Measurements from ENCODE around the gene TRIP10. TPM values are rescaled to one million over a fixed set of nuclear protein-coding genes. Genes with fewer than 3 reads are reported as not detected.
"Not testable (repeated sequence)": the region's sequence is repeated elsewhere in the genome, so short reads cannot be mapped to it uniquely, and the experiment has no call there.

The TRIP10 gene
- total RNA-seq, 1 donor from 2014 or later, result 48.2 TPM

DNA sequence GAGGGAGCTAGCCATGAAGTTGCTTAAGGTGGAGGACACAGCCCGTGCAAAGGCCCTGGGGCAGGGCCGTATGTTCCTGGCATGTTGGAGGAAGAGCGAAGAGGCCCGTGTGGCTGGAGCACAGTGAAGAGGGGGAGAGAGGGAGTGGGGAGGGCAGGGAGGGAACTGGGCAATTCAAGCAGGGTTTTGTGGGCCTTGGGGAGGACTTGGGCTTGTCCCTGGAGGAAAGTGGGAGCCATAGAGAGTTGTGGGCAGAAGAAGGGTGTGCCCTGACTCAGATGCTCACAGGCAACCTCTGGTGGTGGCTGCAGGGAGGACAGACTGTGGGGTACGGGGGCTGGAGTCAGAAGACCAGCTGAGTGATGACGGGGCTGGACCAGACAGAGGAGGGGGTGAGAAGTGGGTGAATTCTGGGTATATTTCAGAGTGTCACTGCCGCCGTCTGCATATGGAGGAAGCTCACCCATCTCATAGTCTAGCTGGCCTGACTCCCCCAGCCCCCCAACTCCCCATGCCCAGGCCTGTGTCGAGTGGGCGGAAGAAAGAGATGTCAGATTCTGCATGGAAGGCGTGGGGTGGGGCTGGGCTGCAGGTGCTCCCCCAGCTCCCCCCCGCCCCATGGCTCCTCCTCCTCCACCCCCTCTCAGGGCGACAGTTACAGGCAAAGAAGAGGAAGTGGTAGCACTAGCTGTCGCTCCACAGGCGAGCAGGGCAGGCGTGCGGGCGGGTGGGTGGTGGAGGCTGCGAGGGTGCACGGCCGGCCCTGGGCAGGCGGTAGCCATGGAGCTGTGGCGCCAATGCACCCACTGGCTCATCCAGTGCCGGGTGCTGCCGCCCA is 32.8 kb downstream of the TRIP10 start, which contains the start of gene VAV1:
Gene VAV1, plus strand, starts transcription at position 681 of the 838 bp plus-strand sequence. Its CDS starts 100 bp downstream, at position 781.
- Mint-ChIP-seq H3K9me3 (ENCODE audit: low read depth) (peaks cover 4% of the 10 kb centered on the region), H3K36me3 (ENCODE audit: insufficient read depth) (no peaks in the 10 kb centered on the region), H3K27ac (no peak within 1 kb of the TSS), H3K4me1 (ENCODE audit: low read depth) (peaks cover 2% of the 10 kb centered on the region), H3K27me3 (peaks cover 13% of the 10 kb centered on the region), H3K4me3 (ENCODE audit: low read depth) (no peak within 1 kb of the TSS)
- no peak for DNase-seq (ENCODE audit: low spot score, unreplicated experiment)
- TF ChIP-seq, protein P1, sequence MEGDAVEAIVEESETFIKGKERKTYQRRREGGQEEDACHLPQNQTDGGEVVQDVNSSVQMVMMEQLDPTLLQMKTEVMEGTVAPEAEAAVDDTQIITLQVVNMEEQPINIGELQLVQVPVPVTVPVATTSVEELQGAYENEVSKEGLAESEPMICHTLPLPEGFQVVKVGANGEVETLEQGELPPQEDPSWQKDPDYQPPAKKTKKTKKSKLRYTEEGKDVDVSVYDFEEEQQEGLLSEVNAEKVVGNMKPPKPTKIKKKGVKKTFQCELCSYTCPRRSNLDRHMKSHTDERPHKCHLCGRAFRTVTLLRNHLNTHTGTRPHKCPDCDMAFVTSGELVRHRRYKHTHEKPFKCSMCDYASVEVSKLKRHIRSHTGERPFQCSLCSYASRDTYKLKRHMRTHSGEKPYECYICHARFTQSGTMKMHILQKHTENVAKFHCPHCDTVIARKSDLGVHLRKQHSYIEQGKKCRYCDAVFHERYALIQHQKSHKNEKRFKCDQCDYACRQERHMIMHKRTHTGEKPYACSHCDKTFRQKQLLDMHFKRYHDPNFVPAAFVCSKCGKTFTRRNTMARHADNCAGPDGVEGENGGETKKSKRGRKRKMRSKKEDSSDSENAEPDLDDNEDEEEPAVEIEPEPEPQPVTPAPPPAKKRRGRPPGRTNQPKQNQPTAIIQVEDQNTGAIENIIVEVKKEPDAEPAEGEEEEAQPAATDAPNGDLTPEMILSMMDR (IDR thresholded peaks at IDR 0.05; ENCODE audit: unreplicated experiment), result peak; percentile 18

DNA sequence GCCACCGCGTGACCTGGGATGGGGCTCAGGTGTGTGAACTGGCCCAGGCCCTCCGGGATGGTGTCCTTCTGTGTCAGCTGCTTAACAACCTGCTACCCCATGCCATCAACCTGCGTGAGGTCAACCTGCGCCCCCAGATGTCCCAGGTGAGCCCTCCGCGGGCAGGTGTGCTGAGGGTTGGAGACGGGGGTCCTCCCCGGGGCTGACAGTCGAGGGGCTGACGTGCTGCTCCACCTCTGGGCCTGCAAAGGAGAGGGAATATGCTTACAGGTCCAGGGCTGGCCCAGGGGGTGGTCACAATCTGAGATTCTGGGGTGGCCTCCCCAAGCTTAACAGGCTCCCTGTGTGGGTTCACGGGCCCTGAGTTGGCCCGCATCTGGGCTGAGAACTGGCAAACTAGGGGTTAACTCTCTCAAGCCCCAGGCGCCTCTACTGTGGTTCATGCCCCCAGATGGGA is 33.4 kb downstream of the TRIP10 start:
- Mint-ChIP-seq H3K27me3 (peaks cover 15% of the 10 kb centered on the region), H3K4me1 (ENCODE audit: low read depth) (no peaks in the 10 kb centered on the region), H3K36me3 (ENCODE audit: insufficient read depth) (no peaks in the 10 kb centered on the region), H3K27ac (no peak overlapping the region), H3K4me3 (ENCODE audit: low read depth) (no peak overlapping the region), H3K9me3 (ENCODE audit: low read depth) (peaks cover 4% of the 10 kb centered on the region)
- no peak for DNase-seq (ENCODE audit: low spot score, unreplicated experiment)
- TF ChIP-seq, protein P1 (IDR thresholded peaks at IDR 0.05; ENCODE audit: unreplicated experiment), result no peak

DNA sequence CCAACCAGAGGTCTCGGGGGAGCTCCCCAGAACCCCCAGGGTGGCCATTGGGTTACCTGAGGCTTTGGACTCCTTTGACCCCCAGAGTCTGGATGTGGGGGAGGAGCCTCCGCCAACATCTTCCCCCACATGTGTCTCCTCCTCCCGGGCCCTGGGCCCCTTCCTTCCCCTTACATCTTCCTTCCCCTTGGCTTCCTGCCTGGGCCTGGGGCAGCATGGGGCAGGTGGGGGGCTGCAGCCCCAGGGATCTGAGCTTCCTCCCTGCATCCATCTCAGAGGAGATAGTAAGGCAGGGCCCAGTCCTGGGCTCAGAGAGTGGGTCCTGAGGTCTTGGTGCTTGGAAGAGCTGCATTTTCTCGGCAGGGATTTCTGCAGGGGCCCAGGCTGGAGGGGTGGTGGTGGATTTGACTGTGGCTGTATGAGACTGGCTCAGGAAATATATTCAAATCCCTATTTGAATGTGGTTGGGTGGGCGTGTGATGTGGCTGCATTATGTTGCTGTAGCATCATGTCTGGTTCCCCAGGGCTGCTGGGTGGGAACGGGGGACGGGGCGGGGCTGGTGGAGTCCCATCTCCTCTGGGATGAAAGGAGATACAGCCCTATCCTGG is 33.9 kb downstream of the TRIP10 start:
- DNase-seq (ENCODE audit: low spot score, unreplicated experiment), result no peak
- H3K27me3 Mint-ChIP-seq, result peaks cover 15% of the 10 kb centered on the region
- TF ChIP-seq, protein P1 (IDR thresholded peaks at IDR 0.05; ENCODE audit: unreplicated experiment), result no peak
- H3K27ac Mint-ChIP-seq, result no peak overlapping the region
- H3K36me3 Mint-ChIP-seq (ENCODE audit: insufficient read depth), result no peaks in the 10 kb centered on the region
- no peaks in the 10 kb centered on the region for H3K4me1 Mint-ChIP-seq (ENCODE audit: low read depth)
- no peak overlapping the region for H3K4me3 Mint-ChIP-seq (ENCODE audit: low read depth)
- H3K9me3 Mint-ChIP-seq (ENCODE audit: low read depth), result peaks cover 4% of the 10 kb centered on the region

DNA sequence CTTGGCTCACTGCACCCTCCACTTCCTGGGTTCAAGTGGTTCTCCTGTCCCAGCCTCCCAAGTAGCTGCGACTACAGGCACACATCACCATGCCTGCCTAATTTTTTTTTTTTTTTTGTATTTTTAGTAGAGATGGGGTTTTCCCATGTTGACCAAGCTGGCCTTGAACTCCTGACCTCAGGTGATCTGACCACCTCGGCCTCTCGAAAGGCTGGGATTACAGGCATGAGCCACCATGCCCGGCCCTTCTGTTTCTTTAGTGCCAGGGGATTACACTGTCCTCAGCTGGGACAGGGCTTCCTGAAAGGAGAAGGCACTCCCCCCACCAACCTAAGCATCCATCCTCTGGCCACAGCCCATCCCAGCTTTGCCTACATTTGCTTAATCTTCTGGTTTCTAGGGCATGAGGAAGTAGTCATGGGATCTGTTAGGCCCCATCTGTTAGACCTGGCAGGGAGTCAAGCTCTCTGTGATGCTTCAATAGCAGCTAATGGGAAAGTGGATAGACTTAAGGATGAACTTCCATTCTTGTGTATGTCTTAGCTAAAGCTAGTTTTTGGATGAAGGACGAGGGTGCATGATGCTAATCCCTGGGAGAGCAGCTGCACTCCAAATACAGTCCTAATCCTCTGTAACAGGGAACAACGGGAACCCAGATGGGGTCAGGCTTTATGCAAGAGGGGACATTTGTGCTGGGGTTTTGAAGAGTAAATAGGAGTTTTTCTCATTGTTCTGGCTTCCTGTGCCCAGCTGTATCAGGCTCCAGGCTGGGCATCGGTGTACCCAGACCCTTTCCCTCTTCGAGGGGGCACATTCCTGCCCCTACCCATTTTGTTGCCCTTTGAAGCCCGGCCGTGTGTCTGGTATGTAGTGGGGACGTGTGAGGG is 35.6 kb downstream of the TRIP10 start:
- Mint-ChIP-seq H3K27me3 (peaks cover 11% of the 10 kb centered on the region), H3K36me3 (ENCODE audit: insufficient read depth) (no peaks in the 10 kb centered on the region), H3K4me1 (ENCODE audit: low read depth) (no peaks in the 10 kb centered on the region), H3K27ac (no peak overlapping the region), H3K9me3 (ENCODE audit: low read depth) (peaks cover 4% of the 10 kb centered on the region), H3K4me3 (ENCODE audit: low read depth) (no peak overlapping the region)
- DNase-seq (ENCODE audit: low spot score, unreplicated experiment), result no peak
- TF ChIP-seq, protein P1 (IDR thresholded peaks at IDR 0.05; ENCODE audit: unreplicated experiment), result no peak

DNA sequence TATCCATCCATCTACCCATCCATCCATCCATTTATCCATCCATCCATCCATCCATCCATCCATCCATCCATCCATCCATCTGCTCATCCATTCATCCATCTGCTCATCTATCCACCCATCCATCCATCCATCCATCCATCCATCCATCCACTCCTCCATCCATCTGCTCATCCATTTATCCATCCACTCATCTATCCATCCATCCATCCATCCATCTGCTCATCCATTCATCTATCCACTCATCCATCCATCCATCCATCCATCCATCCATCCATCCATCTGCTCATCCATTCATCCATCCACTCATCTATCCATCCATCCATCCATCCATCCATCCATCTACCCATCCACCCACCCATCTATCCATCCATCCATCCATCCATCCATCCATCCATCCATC is 36.6 kb downstream of the TRIP10 start:
- not testable (repeated sequence) for H3K27me3 Mint-ChIP-seq; H3K36me3 Mint-ChIP-seq (ENCODE audit: insufficient read depth)

More for the DNA sequence above, 36.6 kb downstream of the TRIP10 start:
- not testable (repeated sequence) for H3K4me1 Mint-ChIP-seq (ENCODE audit: low read depth); H3K4me3 Mint-ChIP-seq (ENCODE audit: low read depth); H3K9me3 Mint-ChIP-seq (ENCODE audit: low read depth); DNase-seq (ENCODE audit: low spot score, unreplicated experiment)
- H3K27ac Mint-ChIP-seq, result peak overlapping the region; percentile 63
